Testis (tissue), 2 donors: Measurements from ENCODE around the gene PPP1R13B.

ENCODE experiments used
- CTCF ChIP-seq, 3 experiments: fragments of 450-650 bp in 2 of 3; fragments of 200-600 bp in 1 of 3; sonication (generic) in 1 of 3; IDR thresholded peaks; one replicate each; pipeline ENCODE4 v1.5.1; 2016 to 2019; ENCODE audit warnings: antibody characterized with exemption in 3 of 3, mild to moderate bottlenecking in 2 of 3, moderate library complexity in 1 of 3
- POLR2A ChIP-seq: fragments of 450-650 bp; IDR thresholded peaks from one replicate; pipeline ENCODE4 v1.6.1; 2017; ENCODE audit warnings: antibody characterized with exemption, mild to moderate bottlenecking, moderate library complexity

- TF ChIP-seq CTCF (IDR thresholded peaks at IDR 0.05): no peak
- no peak for TF ChIP-seq POLR2A
These were observed 150.2 kb downstream of the PPP1R13B start for GRCh38 chr14:103697206-103697602.
